ENCODE results near the gene S1PR3.

GRCh38 chr9:89036383-89036782 lies 45.1 kb downstream of the S1PR3 start:
- TF ChIP-seq, protein P1, sequence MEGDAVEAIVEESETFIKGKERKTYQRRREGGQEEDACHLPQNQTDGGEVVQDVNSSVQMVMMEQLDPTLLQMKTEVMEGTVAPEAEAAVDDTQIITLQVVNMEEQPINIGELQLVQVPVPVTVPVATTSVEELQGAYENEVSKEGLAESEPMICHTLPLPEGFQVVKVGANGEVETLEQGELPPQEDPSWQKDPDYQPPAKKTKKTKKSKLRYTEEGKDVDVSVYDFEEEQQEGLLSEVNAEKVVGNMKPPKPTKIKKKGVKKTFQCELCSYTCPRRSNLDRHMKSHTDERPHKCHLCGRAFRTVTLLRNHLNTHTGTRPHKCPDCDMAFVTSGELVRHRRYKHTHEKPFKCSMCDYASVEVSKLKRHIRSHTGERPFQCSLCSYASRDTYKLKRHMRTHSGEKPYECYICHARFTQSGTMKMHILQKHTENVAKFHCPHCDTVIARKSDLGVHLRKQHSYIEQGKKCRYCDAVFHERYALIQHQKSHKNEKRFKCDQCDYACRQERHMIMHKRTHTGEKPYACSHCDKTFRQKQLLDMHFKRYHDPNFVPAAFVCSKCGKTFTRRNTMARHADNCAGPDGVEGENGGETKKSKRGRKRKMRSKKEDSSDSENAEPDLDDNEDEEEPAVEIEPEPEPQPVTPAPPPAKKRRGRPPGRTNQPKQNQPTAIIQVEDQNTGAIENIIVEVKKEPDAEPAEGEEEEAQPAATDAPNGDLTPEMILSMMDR (IDR thresholded peaks at IDR 0.05): no peak
- TF ChIP-seq POLR2AphosphoS5 (IDR thresholded peaks at IDR 0.05): no peak
- no peak for TF ChIP-seq POLR2A (IDR thresholded peaks at IDR 0.05)

All from prostate gland (tissue), 2 donors.